Sigmoid colon (tissue), 7 donors: ENCODE measurements around the gene CTNNA2. TPM values are rescaled to one million over a fixed set of nuclear protein-coding genes. Genes with fewer than 3 reads are reported as not detected.
"Not testable (repeated sequence)": the region's sequence is repeated elsewhere in the genome, so short reads cannot be mapped to it uniquely, and the experiment has no call there.

Experiments used
- DNase-seq: peaks from one replicate; pipeline ENCODE4 v3.0.0-alpha.2; 2019
- H3K27ac ChIP-seq, 4 donors: fragments of 200-600 bp; sonication (generic); one replicate each; pipeline ENCODE4 v1.5.1; 2016 to 2019; ENCODE audit warnings: mild to moderate bottlenecking in 1 of 4
- H3K27me3 ChIP-seq, 3 donors: fragments of 200-600 bp; sonication (generic); one replicate each; pipeline ENCODE4 v1.5.1; 2019; ENCODE audit warnings: mild to moderate bottlenecking in 1 of 3
- H3K36me3 ChIP-seq, 4 donors: fragments of 200-600 bp; sonication (generic); one replicate each; pipeline ENCODE4 v1.5.1; 2016 to 2019
- H3K4me1 ChIP-seq, 4 donors: fragments of 200-600 bp; sonication (generic); one replicate each; pipeline ENCODE4 v1.5.1; 2017 to 2019
- H3K4me3 ChIP-seq, 4 donors: fragments of 200-600 bp; sonication (generic); one replicate each; pipeline ENCODE4 v1.5.1; 2017 to 2019; ENCODE audit warnings: mild to moderate bottlenecking in 2 of 4, moderate library complexity in 1 of 4
- H3K9me3 ChIP-seq, 4 donors: fragments of 200-600 bp in 3 of 4; sonication (generic) in 3 of 4; one replicate each; pipeline versions ENCODE4 v1.5.1 to v1.6.1; 2013 to 2019
- EP300 ChIP-seq, 4 donors: sonication (generic); formaldehyde crosslinking; IDR thresholded peaks; one replicate each; pipeline ENCODE4 v1.6.1; 2017; ENCODE audit warnings: antibody characterized with exemption in 4 of 4
- POLR2A ChIP-seq, 2 donors: fragments of 450-650 bp; IDR thresholded peaks; one replicate each; pipeline ENCODE4 v1.6.1; 2016; ENCODE audit warnings: antibody characterized with exemption in 2 of 2, mild to moderate bottlenecking in 2 of 2, moderate library complexity in 2 of 2
- POLR2AphosphoS5 ChIP-seq, 4 donors: sonication (generic); formaldehyde crosslinking; IDR thresholded peaks; one replicate each; pipeline ENCODE4 v1.6.1; 2017; ENCODE audit warnings: antibody characterized with exemption in 4 of 4
- WGBS, 2 donors: extraction: QIAGEN DNeasy Blood & Tissue Kit; methylation state at CpG; one replicate each; pipeline ENCODE4 v1.1.7; 2013; 5-methylcytosine and 5-hydroxymethylcytosine counted together
- intact Hi-C: fragments of 100-400 bp; cut with DNase I; formaldehyde crosslinking; loops from one replicate; pipeline ENCODE4 v1.15.1; 2023
- polyA plus RNA-seq, 3 donors: library from polyadenylated mRNA; stranded (reverse); fragments of 200-250 nt; gene quantifications; one replicate each; pipeline ENCODE4 v1.2.3, GENCODE V29; 2013
- total RNA-seq, 4 donors: library from RNA; depleted of rRNA; stranded (reverse); fragments of >200 nt; gene quantifications; one replicate each; pipeline ENCODE4 v1.1.0, GENCODE V29; 2016
- TF ChIP-seq, protein P1 (sequence below), 4 experiments: fragments of 450-650 bp in 3 of 4; fragments of 200-600 bp in 1 of 4; IDR thresholded peaks; one replicate each; pipeline ENCODE4 v1.5.1; 2016 to 2019; ENCODE audit warnings: antibody characterized with exemption in 4 of 4, mild to moderate bottlenecking in 3 of 4, moderate library complexity in 2 of 4
- donor health status: healthy with polysubstance abuse.
- donor health status: Bipolar disorder and iron deficiency.
- donor health status: healthy.

CTNNA2 gene
- total and polyA plus RNA-seq, 7 donors, result 1.4 to 8.6 (median 3.8) TPM; not detected in 2

GRCh38 chr2:80190166-80190565 lies 677.3 kb downstream of the CTNNA2 start:
- TF ChIP-seq EP300 (IDR thresholded peaks at IDR 0.05) (no peak), POLR2AphosphoS5 (IDR thresholded peaks at IDR 0.05) (no peak), POLR2A (IDR thresholded peaks at IDR 0.05) (no peak)
- TF ChIP-seq, protein P1, sequence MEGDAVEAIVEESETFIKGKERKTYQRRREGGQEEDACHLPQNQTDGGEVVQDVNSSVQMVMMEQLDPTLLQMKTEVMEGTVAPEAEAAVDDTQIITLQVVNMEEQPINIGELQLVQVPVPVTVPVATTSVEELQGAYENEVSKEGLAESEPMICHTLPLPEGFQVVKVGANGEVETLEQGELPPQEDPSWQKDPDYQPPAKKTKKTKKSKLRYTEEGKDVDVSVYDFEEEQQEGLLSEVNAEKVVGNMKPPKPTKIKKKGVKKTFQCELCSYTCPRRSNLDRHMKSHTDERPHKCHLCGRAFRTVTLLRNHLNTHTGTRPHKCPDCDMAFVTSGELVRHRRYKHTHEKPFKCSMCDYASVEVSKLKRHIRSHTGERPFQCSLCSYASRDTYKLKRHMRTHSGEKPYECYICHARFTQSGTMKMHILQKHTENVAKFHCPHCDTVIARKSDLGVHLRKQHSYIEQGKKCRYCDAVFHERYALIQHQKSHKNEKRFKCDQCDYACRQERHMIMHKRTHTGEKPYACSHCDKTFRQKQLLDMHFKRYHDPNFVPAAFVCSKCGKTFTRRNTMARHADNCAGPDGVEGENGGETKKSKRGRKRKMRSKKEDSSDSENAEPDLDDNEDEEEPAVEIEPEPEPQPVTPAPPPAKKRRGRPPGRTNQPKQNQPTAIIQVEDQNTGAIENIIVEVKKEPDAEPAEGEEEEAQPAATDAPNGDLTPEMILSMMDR (IDR thresholded peaks at IDR 0.05), result no peak
- DNase-seq, result no peak
- Histone ChIP-seq H3K4me3 (no peak overlapping the region), H3K36me3 (no peaks in the 10 kb centered on the region), H3K9me3 (no peaks in the 10 kb centered on the region), H3K27ac (no peak overlapping the region), H3K4me1 (no peaks in the 10 kb centered on the region), H3K27me3 (no peaks in the 10 kb centered on the region)
- 89 to 90% methylated on average over 5 of the region's 5 CpGs for WGBS, 2 donors
- intact Hi-C loops, result no loop called here

- DNase-seq, result no peak
- Histone ChIP-seq H3K4me1 (no peaks in the 10 kb centered on the region), H3K9me3 (no peaks in the 10 kb centered on the region), H3K27ac (no peak overlapping the region), H3K36me3 (no peaks in the 10 kb centered on the region), H3K27me3 (no peaks in the 10 kb centered on the region), H3K4me3 (no peak overlapping the region)
- intact Hi-C loops, result no loop called here
- TF ChIP-seq POLR2A (IDR thresholded peaks at IDR 0.05) (no peak), EP300 (IDR thresholded peaks at IDR 0.05) (no peak), POLR2AphosphoS5 (IDR thresholded peaks at IDR 0.05) (no peak)
- TF ChIP-seq, protein P1 (IDR thresholded peaks at IDR 0.05), result no peak
Observed at GRCh38 chr2:80193566-80193965, 680.7 kb downstream of the CTNNA2 start.

DNA sequence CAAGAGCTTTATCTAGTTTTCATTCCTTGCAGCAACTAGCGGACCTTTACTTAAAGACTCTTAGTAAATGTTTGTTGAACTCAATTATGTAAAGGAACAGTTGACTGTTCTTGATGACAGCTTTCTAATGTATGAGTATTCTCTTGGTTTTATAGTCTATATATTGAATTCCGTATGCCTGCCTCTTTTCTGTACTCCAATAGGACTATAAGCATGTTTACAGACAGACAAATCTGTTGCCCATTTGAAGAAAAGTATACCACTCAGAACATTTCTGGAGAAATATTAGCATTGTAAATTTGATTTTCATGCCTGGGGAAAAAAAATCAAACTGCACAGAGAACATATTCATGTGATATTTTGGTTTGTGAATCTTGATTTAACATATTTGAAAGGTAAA lies 682.2 kb downstream of the CTNNA2 start:
- WGBS, 2 donors, result 60 to 72% methylated on average over 2 of the region's 2 CpGs
- H3K4me1 ChIP-seq, result no peaks in the 10 kb centered on the region
- no peak for TF ChIP-seq POLR2AphosphoS5 (IDR thresholded peaks at IDR 0.05)
- no peak for TF ChIP-seq EP300 (IDR thresholded peaks at IDR 0.05)
- TF ChIP-seq, protein P1 (IDR thresholded peaks at IDR 0.05), result no peak
- TF ChIP-seq POLR2A (IDR thresholded peaks at IDR 0.05), result no peak
- H3K27me3 ChIP-seq, result no peaks in the 10 kb centered on the region
- H3K4me3 ChIP-seq, result no peak overlapping the region
- H3K27ac ChIP-seq, result no peak overlapping the region
- intact Hi-C loops, result no loop called here
- no peak for DNase-seq
- no peaks in the 10 kb centered on the region for H3K36me3 ChIP-seq
- no peaks in the 10 kb centered on the region for H3K9me3 ChIP-seq

GRCh38 chr2:80198042-80198441 lies 685.2 kb downstream of the CTNNA2 start:
- no peaks in the 10 kb centered on the region for H3K4me1 ChIP-seq
- no peaks in the 10 kb centered on the region for H3K36me3 ChIP-seq
- no peaks in the 10 kb centered on the region for H3K27me3 ChIP-seq
- H3K27ac ChIP-seq, result no peak overlapping the region
- H3K4me3 ChIP-seq, result no peak overlapping the region
- TF ChIP-seq EP300 (IDR thresholded peaks at IDR 0.05), result no peak
- TF ChIP-seq, protein P1 (IDR thresholded peaks at IDR 0.05), result no peak
- no peak for TF ChIP-seq POLR2A (IDR thresholded peaks at IDR 0.05)
- no peak for TF ChIP-seq POLR2AphosphoS5 (IDR thresholded peaks at IDR 0.05)
- WGBS, 2 donors, result 85 to 86% methylated on average over 2 of the region's 2 CpGs
- intact Hi-C loops, result no loop called here
- no peaks in the 10 kb centered on the region for H3K9me3 ChIP-seq
- no peak for DNase-seq

DNA sequence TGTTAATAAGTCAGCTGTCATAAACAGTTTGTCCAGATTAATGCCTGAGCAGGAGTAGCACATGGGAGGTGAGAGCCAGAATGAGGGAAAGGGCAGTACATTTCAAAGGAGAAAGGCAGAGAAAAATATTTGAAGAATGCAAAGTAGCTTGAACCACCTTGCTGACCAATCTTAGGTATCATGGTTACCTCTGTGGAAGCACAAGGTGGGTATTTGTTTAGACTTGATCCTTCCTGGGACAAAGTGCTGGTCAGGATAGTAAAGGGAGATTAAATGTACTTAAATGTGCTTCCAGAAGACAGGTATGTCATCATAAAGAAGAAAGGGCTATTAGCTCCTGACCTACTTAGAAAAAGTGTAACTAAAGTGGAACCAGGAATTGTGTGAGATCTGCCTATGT lies 686.7 kb downstream of the CTNNA2 start:
- no peaks in the 10 kb centered on the region for H3K27me3 ChIP-seq
- H3K9me3 ChIP-seq, result peaks cover 0 to 5% (median 0%) of the 10 kb centered on the region in 4 donors
- DNase-seq, result no peak
- no peak overlapping the region for H3K27ac ChIP-seq
- no peak for TF ChIP-seq POLR2AphosphoS5 (IDR thresholded peaks at IDR 0.05)
- intact Hi-C loops, result no loop called here
- H3K4me1 ChIP-seq, result no peaks in the 10 kb centered on the region
- no peak overlapping the region for H3K4me3 ChIP-seq
- no peaks in the 10 kb centered on the region for H3K36me3 ChIP-seq

GRCh38 chr2:80203929-80204328 lies 691.1 kb downstream of the CTNNA2 start:
- H3K27ac ChIP-seq, H3K4me1 ChIP-seq, H3K27me3 ChIP-seq, intact Hi-C loops, H3K4me3 ChIP-seq, H3K36me3 ChIP-seq, H3K9me3 ChIP-seq, DNase-seq: not testable (repeated sequence)
- WGBS, 2 donors, result 91 to 92% methylated on average over 4 of the region's 4 CpGs
